Neuronal stem cell (in vitro differentiated cells): ENCODE results near the gene OR10AD1.

ENCODE experiments used
- DNase-seq: peaks from one replicate; pipeline ENCODE4 v3.0.0-alpha.2; 2013; ENCODE audit warnings: low spot score
- H2AFZ ChIP-seq: one replicate; pipeline ENCODE4 v1.6.1; 2013; ENCODE audit warnings: mild to moderate bottlenecking, low read length, inconsistent platforms
- H2AK5ac ChIP-seq: 2 replicates; pipeline ENCODE4 v1.6.1; 2013; ENCODE audit warnings: low read depth, mild to moderate bottlenecking, inconsistent platforms, low read length, moderate library complexity, mixed read lengths
- H2BK120ac ChIP-seq: 2 replicates; pipeline ENCODE4 v1.6.1; 2013; ENCODE audit warnings: low read depth, mild to moderate bottlenecking, inconsistent platforms, low read length, moderate library complexity, mixed read lengths
- H2BK12ac ChIP-seq: one replicate; pipeline ENCODE4 v1.6.1; 2013; ENCODE audit warnings: low read length, inconsistent platforms
- H2BK15ac ChIP-seq: 2 replicates; pipeline ENCODE4 v1.6.1; 2013; ENCODE audit warnings: mild to moderate bottlenecking, low read length, inconsistent platforms, mixed read lengths
- H2BK5ac ChIP-seq: one replicate; pipeline ENCODE4 v1.6.1; 2013; ENCODE audit warnings: inconsistent platforms, mild to moderate bottlenecking, low read length, moderate library complexity
- H3K14ac ChIP-seq: one replicate; pipeline ENCODE4 v1.6.1; 2013; ENCODE audit warnings: low read length, inconsistent platforms
- H3K18ac ChIP-seq: 2 replicates; pipeline ENCODE4 v1.6.1; 2013; ENCODE audit warnings: low read length, inconsistent platforms
- H3K23ac ChIP-seq: 2 replicates; pipeline ENCODE4 v1.6.1; 2013; ENCODE audit warnings: low read depth, mild to moderate bottlenecking, mixed read lengths, low read length, inconsistent platforms; ENCODE audit not compliant: poor library complexity
- H3K27ac ChIP-seq: replicated peaks from 3 replicates; pipeline ENCODE4 v1.5.1; 2013; ENCODE audit warnings: low read length, inconsistent platforms
- H3K27me3 ChIP-seq, 3 experiments: 2 replicates each; pipeline ENCODE4 v1.6.1; 2013; ENCODE audit warnings: low read length in 3 of 3, mild to moderate bottlenecking in 2 of 3, inconsistent platforms in 1 of 3, low read depth in 1 of 3, mixed read lengths in 1 of 3, moderate library complexity in 1 of 3; ENCODE audit not compliant: control insufficient read depth in 3 of 3, insufficient read depth in 3 of 3
- H3K36me3 ChIP-seq, 2 donors: replicated peaks in 1 of 2; 2 replicates each; pipeline ENCODE4 v1.6.1; 2013; ENCODE audit warnings: low read length in 2 of 2; ENCODE audit not compliant: control insufficient read depth in 2 of 2, insufficient read depth in 2 of 2
- H3K4ac ChIP-seq: 2 replicates; pipeline ENCODE4 v1.6.1; 2013; ENCODE audit warnings: inconsistent platforms, mild to moderate bottlenecking, low read length, moderate library complexity
- H3K4me1 ChIP-seq, 2 donors: 1 replicate in 1 of 2; 2 replicates in 1 of 2; pipeline ENCODE4 v1.6.1; 2013; ENCODE audit warnings: low read length in 2 of 2, low read depth in 1 of 2; ENCODE audit not compliant: control insufficient read depth in 2 of 2, insufficient read depth in 1 of 2
- H3K4me2 ChIP-seq: one replicate; pipeline ENCODE4 v1.6.1; 2013; ENCODE audit warnings: mild to moderate bottlenecking, low read length, inconsistent platforms; ENCODE audit not compliant: insufficient read depth, poor library complexity, severe bottlenecking
- H3K4me3 ChIP-seq, 2 donors: 2 replicates each; pipeline ENCODE4 v1.5.1; 2013; ENCODE audit warnings: low read length in 2 of 2, mild to moderate bottlenecking in 2 of 2, inconsistent platforms in 1 of 2, moderate library complexity in 1 of 2
- H3K79me1 ChIP-seq: one replicate; pipeline ENCODE4 v1.6.1; 2013; ENCODE audit warnings: low read depth, mild to moderate bottlenecking, inconsistent platforms, low read length, moderate library complexity
- H3K9ac ChIP-seq: one replicate; pipeline ENCODE4 v1.6.1; 2013; ENCODE audit warnings: mild to moderate bottlenecking, low read depth, low read length, inconsistent platforms; ENCODE audit not compliant: poor library complexity
- H3K9me3 ChIP-seq, 2 donors: replicated peaks in 1 of 2; 2 replicates each; pipeline versions ENCODE3 to v1.6.1; 2013; ENCODE audit warnings: low read length in 2 of 2, mild to moderate bottlenecking in 2 of 2, inconsistent platforms in 1 of 2, low read depth in 1 of 2, mixed read lengths in 1 of 2, moderate library complexity in 1 of 2; ENCODE audit not compliant: control insufficient read depth in 2 of 2, insufficient read depth in 1 of 2
- H4K8ac ChIP-seq: one replicate; pipeline ENCODE4 v1.6.1; 2013; ENCODE audit warnings: low read depth, mild to moderate bottlenecking, inconsistent platforms, low read length, moderate library complexity
- H4K91ac ChIP-seq: one replicate; pipeline ENCODE4 v1.6.1; 2013; ENCODE audit warnings: low read length, low read depth, mild to moderate bottlenecking, inconsistent platforms; ENCODE audit not compliant: poor library complexity
- WGBS, 2 donors: extraction: QIAGEN DNeasy Blood & Tissue Kit; methylation state at CpG; one replicate each; pipeline ENCODE4 v1.1.7; 2013; ENCODE audit warnings: missing lambda C conversion rate in 2 of 2, mixed read lengths in 1 of 2; ENCODE audit not compliant: insufficient read length in 2 of 2, insufficient replicate concordance in 1 of 2; ENCODE audit errors: extremely low coverage in 2 of 2; 5-methylcytosine and 5-hydroxymethylcytosine counted together

The OR10AD1 gene

GRCh38 chr12:48176417-48176751 lies 26.7 kb downstream of the OR10AD1 start:
- no peak overlapping the region for H3K18ac ChIP-seq
- H3K14ac ChIP-seq = no peak overlapping the region
- no peak overlapping the region for H2BK120ac ChIP-seq
- no peak overlapping the region for H4K8ac ChIP-seq
- no peak overlapping the region for H2BK5ac ChIP-seq
- no peak overlapping the region for H2BK12ac ChIP-seq
- H3K79me1 ChIP-seq = no peaks in the 10 kb centered on the region
- H3K23ac ChIP-seq = no peak overlapping the region
- no peak overlapping the region for H3K4me2 ChIP-seq
- no peak overlapping the region for H4K91ac ChIP-seq
- H2AK5ac ChIP-seq = no peak overlapping the region
- H3K36me3 ChIP-seq = no peaks in the 10 kb centered on the region
- peak overlapping the region; percentile 83 for H2AFZ ChIP-seq
- H2BK15ac ChIP-seq = no peak overlapping the region
- no peak for DNase-seq
- H3K4me3 ChIP-seq = no peak overlapping the region
- H3K27me3 ChIP-seq = no peaks in the 10 kb centered on the region
- no peak overlapping the region for H3K9ac ChIP-seq
- H3K4ac ChIP-seq = no peak overlapping the region
- H3K9me3 ChIP-seq = no peaks in the 10 kb centered on the region
- H3K4me1 ChIP-seq = peaks cover 4 to 6% of the 10 kb centered on the region in 2 donors
- H3K27ac ChIP-seq = no peak overlapping the region

DNA sequence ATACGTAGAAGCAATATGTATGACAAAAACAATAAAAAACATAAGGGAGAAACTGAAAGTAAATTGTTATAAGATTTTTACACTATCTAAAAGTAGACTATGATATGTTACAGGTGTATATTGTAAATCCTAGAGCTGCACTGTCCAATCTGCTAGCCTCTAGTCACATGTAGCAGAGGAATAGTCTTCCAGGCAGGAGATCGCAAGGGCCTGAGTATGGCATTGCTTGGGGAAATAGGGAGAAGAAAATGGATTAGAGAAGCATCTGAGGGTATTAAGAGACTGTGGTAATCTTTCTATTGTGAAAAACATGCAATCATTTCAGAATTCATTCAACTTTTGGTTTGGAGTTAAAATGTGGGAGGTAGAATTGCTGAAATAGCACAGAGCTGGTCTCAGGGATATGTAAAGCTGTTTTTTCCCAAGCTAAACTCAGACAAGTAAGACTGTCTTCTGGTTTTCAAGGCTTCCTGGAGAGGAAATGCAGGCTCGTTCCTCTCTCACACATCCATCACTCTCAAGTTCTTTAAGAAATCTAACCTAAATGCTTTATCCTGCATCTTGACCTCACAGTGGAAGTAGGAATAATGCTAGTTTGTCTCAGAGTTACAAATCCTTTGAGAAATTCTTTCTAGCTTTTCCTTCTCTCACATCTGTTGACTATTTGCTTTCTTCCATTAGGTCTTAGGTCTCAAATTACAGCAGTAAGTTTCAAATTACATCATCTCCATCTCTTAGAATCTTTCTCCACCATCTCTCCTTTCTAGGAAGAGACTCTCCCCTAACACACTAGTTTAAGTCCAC lies 27.3 kb downstream of the OR10AD1 start:
- Histone ChIP-seq H2BK120ac (no peak overlapping the region), H2AK5ac (no peak overlapping the region), H3K9me3 (no peaks in the 10 kb centered on the region), H3K4me3 (no peak overlapping the region), H3K36me3 (no peaks in the 10 kb centered on the region), H3K27ac (no peak overlapping the region), H3K18ac (no peak overlapping the region), H3K4me1 (peaks cover 4 to 6% of the 10 kb centered on the region in 2 donors), H2BK12ac (no peak overlapping the region), H3K27me3 (no peaks in the 10 kb centered on the region), H3K23ac (no peak overlapping the region), H3K79me1 (no peaks in the 10 kb centered on the region), H4K91ac (no peak overlapping the region), H2AFZ (peak overlapping the region; percentile 83), H4K8ac (no peak overlapping the region), H3K4ac (no peak overlapping the region), H3K9ac (no peak overlapping the region), H2BK15ac (no peak overlapping the region), H2BK5ac (no peak overlapping the region), H3K14ac (no peak overlapping the region), H3K4me2 (no peak overlapping the region)
- no CpG with 5 or more reads among the region's 3 CpGs for WGBS, 2 donors
- no peak for DNase-seq

DNA sequence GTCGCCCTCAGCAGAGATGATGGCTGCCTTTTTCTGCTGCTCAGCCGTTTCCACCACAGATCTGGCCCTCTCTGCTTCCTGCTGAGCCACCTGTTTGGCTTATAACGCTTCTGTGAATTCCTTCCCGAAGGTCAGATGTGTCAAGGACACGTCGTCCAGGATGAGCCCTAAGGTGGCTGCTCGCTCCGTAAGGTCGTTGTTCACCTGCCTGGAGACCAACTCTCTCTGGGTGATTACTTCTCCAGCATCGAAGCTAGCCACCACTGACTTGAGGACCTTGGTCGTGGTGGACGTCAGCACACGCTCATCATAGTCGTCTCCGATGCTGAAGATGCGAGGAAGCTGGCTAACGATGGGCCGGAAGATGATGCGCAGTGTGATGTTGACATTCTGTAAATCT lies 34.1 kb downstream of the OR10AD1 start:
- Histone ChIP-seq H3K9ac (no peak overlapping the region), H3K27ac (no peak overlapping the region), H2AK5ac (no peak overlapping the region), H2AFZ (no peak overlapping the region), H4K8ac (no peak overlapping the region), H3K18ac (peak overlapping the region; percentile 83), H2BK12ac (peak overlapping the region; percentile 7), H3K79me1 (no peaks in the 10 kb centered on the region), H3K36me3 (no peaks in the 10 kb centered on the region), H3K23ac (no peak overlapping the region), H3K4me2 (no peak overlapping the region), H2BK5ac (no peak overlapping the region), H3K14ac (peak overlapping the region; percentile 75), H4K91ac (no peak overlapping the region), H3K4ac (no peak overlapping the region), H3K27me3 (no peaks in the 10 kb centered on the region), H3K4me1 (no peaks in the 10 kb centered on the region), H2BK15ac (peak overlapping the region; percentile 58), H2BK120ac (no peak overlapping the region), H3K4me3 (no peak overlapping the region), H3K9me3 (peaks cover 0 to 2% of the 10 kb centered on the region in 2 donors)
- DNase-seq = no peak
- no CpG with 5 or more reads among the region's 19 CpGs for WGBS, 2 donors

- Histone ChIP-seq H4K91ac (no peak overlapping the region), H2BK5ac (no peak overlapping the region), H3K23ac (no peak overlapping the region), H3K79me1 (no peaks in the 10 kb centered on the region), H2AFZ (no peak overlapping the region), H3K9ac (no peak overlapping the region), H3K4me1 (no peaks in the 10 kb centered on the region), H3K27ac (no peak overlapping the region), H3K9me3 (peaks cover 0 to 2% of the 10 kb centered on the region in 2 donors), H3K4me2 (no peak overlapping the region), H2BK120ac (no peak overlapping the region), H3K18ac (no peak overlapping the region), H4K8ac (no peak overlapping the region), H3K36me3 (no peaks in the 10 kb centered on the region), H2BK12ac (no peak overlapping the region), H3K4ac (no peak overlapping the region), H2BK15ac (no peak overlapping the region), H3K4me3 (no peak overlapping the region), H2AK5ac (no peak overlapping the region), H3K14ac (no peak overlapping the region), H3K27me3 (peaks cover 0 to 7% (median 0%) of the 10 kb centered on the region in 3 experiments)
- DNase-seq = peak; percentile 62
- no CpG with 5 or more reads among the region's 2 CpGs for WGBS, 2 donors
Observed at GRCh38 chr12:48165089-48165981, 37.8 kb downstream of the OR10AD1 start.
